ENCODE measurements around the gene CEBPA.

CEBPA gene

GRCh38 chr19:33333151-33333550 lies 30.8 kb upstream of the CEBPA start:
- no peaks in the 10 kb centered on the region for H3K9me3 ChIP-seq (ENCODE audit: insufficient read depth, low read length)
- no peaks in the 10 kb centered on the region for H3K4me1 ChIP-seq (ENCODE audit: low read length)
- no peak overlapping the region for H3K4me2 ChIP-seq (ENCODE audit: low read length)
- no peak overlapping the region for H3K27ac ChIP-seq (ENCODE audit: low read length)
- H3K4me3 ChIP-seq (ENCODE audit: low read length): no peak overlapping the region
- H3K36me3 ChIP-seq (replicated peaks; ENCODE audit: low read depth, low read length): no peaks in the 10 kb centered on the region
- H2AFZ ChIP-seq (ENCODE audit: low read depth, low read length): no peak overlapping the region
- no peaks in the 10 kb centered on the region for H3K79me2 ChIP-seq (ENCODE audit: low read length)
- H4K20me1 ChIP-seq (ENCODE audit: insufficient read depth, low read length): no peaks in the 10 kb centered on the region
- TF ChIP-seq EZH2phosphoT487 (IDR thresholded peaks at IDR 0.05; ENCODE audit: low read depth) (no peak), CTCF (IDR thresholded peaks at IDR 0.05; ENCODE audit: low read depth, low read length) (no peak)
- no peak overlapping the region for H3K9ac ChIP-seq (ENCODE audit: low read length)
- H3K27me3 ChIP-seq (ENCODE audit: low read depth, low read length): peaks cover 12% of the 10 kb centered on the region

DNA sequence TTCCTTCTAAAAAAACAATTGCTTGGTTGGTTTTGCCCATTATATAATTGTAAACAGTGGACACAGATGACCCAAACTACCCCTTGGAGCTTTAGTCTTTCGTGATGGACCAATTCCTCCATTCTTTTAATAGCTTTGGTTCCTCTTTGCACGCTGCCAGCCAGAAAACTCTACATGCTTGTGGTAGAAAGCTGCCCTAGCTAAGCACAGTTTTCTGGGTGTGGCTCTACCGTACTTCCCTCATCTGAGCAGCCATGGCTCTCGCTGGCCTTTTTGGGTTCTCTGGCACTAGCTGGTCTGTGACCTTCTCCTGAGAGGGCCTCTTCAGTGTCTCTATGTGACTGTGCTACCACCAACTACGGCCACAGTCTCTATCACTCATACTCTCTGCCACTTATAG lies 29.9 kb upstream of the CEBPA start:
- Histone ChIP-seq H2AFZ (ENCODE audit: low read depth, low read length) (no peak overlapping the region), H3K27me3 (ENCODE audit: low read depth, low read length) (peaks cover 12% of the 10 kb centered on the region), H3K79me2 (ENCODE audit: low read length) (no peaks in the 10 kb centered on the region), H4K20me1 (ENCODE audit: insufficient read depth, low read length) (no peaks in the 10 kb centered on the region), H3K36me3 (replicated peaks; ENCODE audit: low read depth, low read length) (no peaks in the 10 kb centered on the region), H3K9ac (ENCODE audit: low read length) (no peak overlapping the region), H3K9me3 (ENCODE audit: insufficient read depth, low read length) (no peaks in the 10 kb centered on the region), H3K4me1 (ENCODE audit: low read length) (no peaks in the 10 kb centered on the region), H3K27ac (ENCODE audit: low read length) (no peak overlapping the region), H3K4me2 (ENCODE audit: low read length) (no peak overlapping the region), H3K4me3 (ENCODE audit: low read length) (no peak overlapping the region)
- no peak for TF ChIP-seq CTCF (IDR thresholded peaks at IDR 0.05; ENCODE audit: low read depth, low read length)
- TF ChIP-seq EZH2phosphoT487 (IDR thresholded peaks at IDR 0.05; ENCODE audit: low read depth): no peak

DNA sequence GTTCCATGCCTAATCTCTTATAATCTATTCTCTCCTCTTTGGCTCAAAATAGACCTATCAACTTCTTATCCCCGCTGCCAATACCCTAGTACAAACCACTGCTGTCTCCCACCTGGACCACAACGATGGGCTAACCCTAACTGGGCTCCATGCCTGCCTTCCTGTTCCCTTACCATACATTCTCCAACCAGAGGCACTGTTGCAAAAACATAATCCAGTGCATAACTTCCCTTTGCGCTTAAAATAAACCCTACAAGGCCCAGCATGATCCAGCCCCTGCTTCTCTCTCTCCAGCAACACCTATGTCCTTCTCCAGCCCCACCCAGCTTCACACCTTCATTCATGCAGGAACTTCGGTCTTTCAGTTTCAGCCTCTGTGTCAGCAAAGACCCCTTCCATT lies 27.4 kb upstream of the CEBPA start:
- no peak overlapping the region for H3K4me3 ChIP-seq (ENCODE audit: low read length)
- H3K9me3 ChIP-seq (ENCODE audit: insufficient read depth, low read length): no peaks in the 10 kb centered on the region
- H3K79me2 ChIP-seq (ENCODE audit: low read length): no peaks in the 10 kb centered on the region
- peaks cover 12% of the 10 kb centered on the region for H3K27me3 ChIP-seq (ENCODE audit: low read depth, low read length)
- no peaks in the 10 kb centered on the region for H3K4me1 ChIP-seq (ENCODE audit: low read length)
- H3K27ac ChIP-seq (ENCODE audit: low read length): no peak overlapping the region
- H3K36me3 ChIP-seq (replicated peaks; ENCODE audit: low read depth, low read length): no peaks in the 10 kb centered on the region
- H3K9ac ChIP-seq (ENCODE audit: low read length): no peak overlapping the region
- no peak overlapping the region for H3K4me2 ChIP-seq (ENCODE audit: low read length)
- H2AFZ ChIP-seq (ENCODE audit: low read depth, low read length): no peak overlapping the region
- TF ChIP-seq CTCF (IDR thresholded peaks at IDR 0.05; ENCODE audit: low read depth, low read length) (no peak), EZH2phosphoT487 (IDR thresholded peaks at IDR 0.05; ENCODE audit: low read depth) (no peak)
- no peaks in the 10 kb centered on the region for H4K20me1 ChIP-seq (ENCODE audit: insufficient read depth, low read length)

- Histone ChIP-seq H3K4me3 (ENCODE audit: low read length) (no peak overlapping the region), H3K4me2 (ENCODE audit: low read length) (no peak overlapping the region), H3K79me2 (ENCODE audit: low read length) (no peaks in the 10 kb centered on the region), H3K4me1 (ENCODE audit: low read length) (no peaks in the 10 kb centered on the region), H4K20me1 (ENCODE audit: insufficient read depth, low read length) (no peaks in the 10 kb centered on the region), H3K36me3 (replicated peaks; ENCODE audit: low read depth, low read length) (no peaks in the 10 kb centered on the region), H2AFZ (ENCODE audit: low read depth, low read length) (no peak overlapping the region), H3K9me3 (ENCODE audit: insufficient read depth, low read length) (no peaks in the 10 kb centered on the region), H3K27me3 (ENCODE audit: low read depth, low read length) (peaks cover 12% of the 10 kb centered on the region), H3K9ac (ENCODE audit: low read length) (no peak overlapping the region), H3K27ac (ENCODE audit: low read length) (no peak overlapping the region)
- TF ChIP-seq CTCF (IDR thresholded peaks at IDR 0.05; ENCODE audit: low read depth, low read length) (no peak), EZH2phosphoT487 (IDR thresholded peaks at IDR 0.05; ENCODE audit: low read depth) (no peak)
Observed at GRCh38 chr19:33329060-33329459, 26.7 kb upstream of the CEBPA start.
